GM19452 (cell line): ENCODE measurements around the gene PACSIN3.
A peak's percentile ranks its signal among the peaks of the same experiment; 100 is the strongest.
"Not testable (repeated sequence)": the region's sequence is repeated elsewhere in the genome, so short reads cannot be mapped to it uniquely, and the experiment has no call there.

Experiments
- ATAC-seq: cut with Tn5 transposase; IDR thresholded peaks from one replicate; pipeline ENCODE4 v1.9.1; 2021; ENCODE audit not compliant: unreplicated experiment

Gene PACSIN3

GRCh38 chr11:47198161-47198560 lies 11.9 kb upstream of the PACSIN3 start:
- not testable (repeated sequence) for ATAC-seq

GRCh38 chr11:47192111-47192510 lies 5.9 kb upstream of the PACSIN3 start:
- no peak for ATAC-seq

GRCh38 chr11:47191137-47191536 lies 4.9 kb upstream of the PACSIN3 start:
- ATAC-seq: not testable (repeated sequence)

- ATAC-seq: no peak
Measured at GRCh38 chr11:47189100-47189834, 3.0 kb upstream of the PACSIN3 start.

- ATAC-seq: no peak
Measured at GRCh38 chr11:47188259-47188658, 2.0 kb upstream of the PACSIN3 start.

- no peak for ATAC-seq
Measured at GRCh38 chr11:47187723-47188122, 1.5 kb upstream of the PACSIN3 start.

- ATAC-seq: peak; percentile 30
Measured at GRCh38 chr11:47186700-47187695, 764 bp upstream of the PACSIN3 start.

GRCh38 chr11:47185305-47186075 lies 744 bp downstream of the PACSIN3 start:
- no peak for ATAC-seq

GRCh38 chr11:47184711-47185304 lies 1.4 kb downstream of the PACSIN3 start:
- no peak for ATAC-seq

GRCh38 chr11:47183969-47184368 lies 2.3 kb downstream of the PACSIN3 start:
- no peak for ATAC-seq

GRCh38 chr11:47183031-47183856 lies 3.0 kb downstream of the PACSIN3 start:
- ATAC-seq: no peak

- no peak for ATAC-seq
Measured at GRCh38 chr11:47182380-47182779, 3.9 kb downstream of the PACSIN3 start.

GRCh38 chr11:47181271-47181670 lies 5.0 kb downstream of the PACSIN3 start:
- no peak for ATAC-seq

GRCh38 chr11:47180006-47180787 lies 6.0 kb downstream of the PACSIN3 start:
- no peak for ATAC-seq

- no peak for ATAC-seq
Measured at GRCh38 chr11:47179655-47179991, 6.6 kb downstream of the PACSIN3 start.

GRCh38 chr11:47178737-47179654 lies 7.2 kb downstream of the PACSIN3 start:
- no peak for ATAC-seq

GRCh38 chr11:47178316-47178715 lies 7.9 kb downstream of the PACSIN3 start:
- ATAC-seq: no peak

- ATAC-seq: no peak
Measured at GRCh38 chr11:47177846-47178245, 8.4 kb downstream of the PACSIN3 start.
